GM12874 (cell line): ENCODE data around the gene NRG4.
A peak's percentile ranks its signal among the peaks of the same experiment; 100 is the strongest.

Source experiments
- TF ChIP-seq, protein P1 (sequence below): IDR thresholded peaks from 2 replicates; pipeline ENCODE4 v1.5.1; 2011; ENCODE audit warnings: low read depth, mild to moderate bottlenecking, control low read depth, low read length, moderate library complexity; ENCODE audit not compliant: insufficient read depth

The NRG4 gene, protein sequence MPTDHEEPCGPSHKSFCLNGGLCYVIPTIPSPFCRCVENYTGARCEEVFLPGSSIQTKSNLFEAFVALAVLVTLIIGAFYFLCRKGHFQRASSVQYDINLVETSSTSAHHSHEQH

DNA sequence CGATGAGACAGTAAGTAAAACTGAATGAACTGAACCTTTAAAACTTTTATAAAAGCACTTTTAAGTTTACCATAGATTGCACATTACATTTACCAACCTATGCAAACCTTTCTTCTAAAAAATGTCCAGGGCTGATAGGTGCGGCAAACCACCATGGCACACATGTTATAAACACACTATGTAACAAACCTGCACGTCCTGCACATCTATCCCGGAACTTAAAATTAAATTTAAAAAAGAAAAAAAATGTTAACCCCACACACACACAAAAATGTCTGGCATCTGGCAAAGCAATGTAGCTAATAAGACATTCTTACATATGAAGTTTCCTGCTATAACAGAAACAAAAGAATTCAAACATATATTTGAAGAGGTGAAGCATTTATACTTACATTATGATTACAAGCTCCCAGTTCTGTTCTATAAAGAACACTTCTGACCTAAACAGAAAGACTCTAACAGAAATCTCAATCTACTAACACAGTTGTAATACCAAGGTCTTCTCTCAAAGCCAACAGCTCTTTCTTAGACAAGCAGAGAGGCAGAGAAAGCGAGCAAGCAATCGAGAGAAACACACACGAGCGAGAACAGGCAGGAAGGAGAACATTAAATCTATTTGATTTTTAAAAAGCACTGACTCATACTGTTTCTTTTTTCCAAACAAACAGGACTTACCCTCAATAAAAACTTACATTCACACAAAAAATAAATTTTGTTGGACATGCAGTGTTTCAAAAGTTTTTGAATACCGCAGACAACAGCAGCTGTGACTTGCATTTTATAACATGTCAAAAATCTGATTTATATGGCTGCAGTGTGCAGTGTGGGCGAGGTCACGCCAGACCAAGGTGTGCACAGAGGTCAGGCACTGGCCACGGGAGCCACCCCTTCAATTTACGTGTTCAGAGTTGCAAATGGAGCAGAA, at the start of gene NRG4:
NRG4 (minus strand) TSS at position 798 of the 925 bp plus-strand sequence. CDS start 1,194 bp downstream, outside the sequence.
- TF ChIP-seq, protein P1, sequence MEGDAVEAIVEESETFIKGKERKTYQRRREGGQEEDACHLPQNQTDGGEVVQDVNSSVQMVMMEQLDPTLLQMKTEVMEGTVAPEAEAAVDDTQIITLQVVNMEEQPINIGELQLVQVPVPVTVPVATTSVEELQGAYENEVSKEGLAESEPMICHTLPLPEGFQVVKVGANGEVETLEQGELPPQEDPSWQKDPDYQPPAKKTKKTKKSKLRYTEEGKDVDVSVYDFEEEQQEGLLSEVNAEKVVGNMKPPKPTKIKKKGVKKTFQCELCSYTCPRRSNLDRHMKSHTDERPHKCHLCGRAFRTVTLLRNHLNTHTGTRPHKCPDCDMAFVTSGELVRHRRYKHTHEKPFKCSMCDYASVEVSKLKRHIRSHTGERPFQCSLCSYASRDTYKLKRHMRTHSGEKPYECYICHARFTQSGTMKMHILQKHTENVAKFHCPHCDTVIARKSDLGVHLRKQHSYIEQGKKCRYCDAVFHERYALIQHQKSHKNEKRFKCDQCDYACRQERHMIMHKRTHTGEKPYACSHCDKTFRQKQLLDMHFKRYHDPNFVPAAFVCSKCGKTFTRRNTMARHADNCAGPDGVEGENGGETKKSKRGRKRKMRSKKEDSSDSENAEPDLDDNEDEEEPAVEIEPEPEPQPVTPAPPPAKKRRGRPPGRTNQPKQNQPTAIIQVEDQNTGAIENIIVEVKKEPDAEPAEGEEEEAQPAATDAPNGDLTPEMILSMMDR, result no peak

DNA sequence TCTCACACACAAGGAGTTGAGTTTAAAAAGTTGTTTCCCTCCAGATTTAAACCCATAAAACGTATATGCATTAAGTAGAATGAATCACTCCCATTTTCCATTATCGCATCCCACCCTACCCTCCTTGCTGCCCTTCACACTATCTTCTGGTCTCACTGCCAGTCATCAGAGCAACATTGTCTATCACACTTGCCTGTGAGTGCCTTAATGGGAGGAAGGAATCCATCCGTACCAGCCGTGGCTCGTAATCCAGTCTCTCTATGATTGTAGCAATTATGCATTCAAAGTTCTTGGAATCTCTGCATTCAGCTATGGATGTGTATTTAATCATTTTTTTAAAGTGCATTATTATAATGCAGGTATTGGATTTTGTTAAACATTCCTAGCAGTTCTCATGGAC, 49.5 kb upstream of the NRG4 start:
- TF ChIP-seq, protein P1, result no peak

DNA sequence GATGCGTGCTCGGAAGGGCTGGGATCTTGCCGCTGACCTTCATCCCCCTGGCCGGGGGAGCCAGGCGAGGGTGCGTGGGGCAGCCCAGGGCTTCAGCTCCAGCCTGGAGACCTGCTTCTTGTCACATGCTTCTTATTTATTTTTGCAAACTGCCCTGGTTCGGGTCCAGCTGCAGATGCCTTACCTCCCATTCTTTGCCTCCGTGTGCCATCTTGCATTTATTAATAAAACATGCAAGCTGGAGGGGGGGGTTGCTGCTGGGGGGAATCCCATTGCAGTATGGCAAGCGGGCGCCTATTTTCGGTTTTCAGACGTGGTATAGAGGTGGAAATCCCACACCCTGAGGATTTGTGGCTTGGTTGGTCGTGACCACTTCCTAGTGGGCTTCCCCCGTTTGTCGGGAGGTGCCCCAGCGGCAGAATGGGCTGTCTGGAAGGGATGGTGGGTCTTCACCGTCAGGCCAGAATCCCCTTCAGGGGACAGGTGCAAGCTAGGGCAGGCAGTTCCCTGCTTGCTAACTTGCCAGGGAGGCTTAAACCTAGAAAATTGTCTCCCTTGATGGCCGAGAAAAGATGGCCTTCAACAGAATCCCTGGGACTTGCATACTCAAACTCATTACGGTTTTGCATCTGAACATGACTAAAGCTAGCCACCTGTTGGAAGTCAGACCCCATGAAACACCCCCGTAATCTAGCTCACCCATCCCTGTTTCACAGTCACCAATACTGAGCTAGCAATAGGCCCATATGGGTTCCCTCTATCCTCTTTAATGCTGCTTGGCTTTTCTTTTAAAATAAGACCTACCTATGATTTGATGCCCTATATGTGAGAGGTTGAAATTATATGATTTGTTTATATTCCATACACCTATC, 48.1 kb upstream of the NRG4 start:
- TF ChIP-seq, protein P1, result no peak

DNA sequence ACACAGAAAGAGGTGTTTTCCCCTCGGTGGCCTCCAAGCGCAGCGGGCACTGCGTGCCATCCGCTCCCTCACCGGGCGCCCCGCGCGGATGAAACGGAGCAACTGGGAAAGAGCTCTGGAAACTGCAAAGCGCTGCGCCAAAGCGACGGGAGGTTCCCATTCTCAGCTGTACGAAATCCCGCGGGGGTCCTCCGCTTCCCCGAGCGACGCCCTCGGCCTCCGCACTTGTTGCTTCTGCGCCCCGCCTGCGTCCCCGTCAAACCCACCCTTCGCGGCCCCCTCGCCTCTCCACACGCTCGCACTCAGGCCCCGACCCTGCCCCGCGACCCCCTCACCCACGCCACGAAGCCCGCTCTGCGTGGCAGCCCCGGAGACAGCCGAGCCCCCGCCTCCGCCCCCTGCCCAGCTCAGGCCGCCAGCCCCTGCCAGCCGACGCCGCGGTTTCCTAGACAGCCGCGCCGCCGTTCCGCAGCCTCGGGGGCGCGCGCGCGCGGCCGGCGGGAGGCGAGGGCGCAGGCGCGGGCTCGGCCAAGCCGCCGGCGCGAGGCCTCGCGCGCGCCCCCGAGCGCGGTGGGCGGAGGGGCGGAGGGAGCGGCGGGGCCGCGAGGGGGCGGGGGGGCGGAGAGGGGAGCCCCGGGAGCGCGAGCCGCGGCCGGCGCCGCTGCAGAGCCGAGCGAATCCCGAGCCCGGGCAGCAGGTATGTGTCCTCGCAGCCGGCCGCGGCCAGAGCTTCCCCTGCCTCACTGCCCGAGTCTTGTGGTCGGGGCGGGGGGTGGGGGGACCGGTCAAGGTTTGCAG, 47.3 kb upstream of the NRG4 start, which contains the start of gene TMEM266:
TMEM266 (plus strand) TSS at position 666 of the 798 bp plus-strand sequence. CDS start 74,279 bp downstream, outside the sequence.
- TF ChIP-seq, protein P1, result 0 out of 2 replicates have a peak, but pooled peaks have one; percentile 11

DNA sequence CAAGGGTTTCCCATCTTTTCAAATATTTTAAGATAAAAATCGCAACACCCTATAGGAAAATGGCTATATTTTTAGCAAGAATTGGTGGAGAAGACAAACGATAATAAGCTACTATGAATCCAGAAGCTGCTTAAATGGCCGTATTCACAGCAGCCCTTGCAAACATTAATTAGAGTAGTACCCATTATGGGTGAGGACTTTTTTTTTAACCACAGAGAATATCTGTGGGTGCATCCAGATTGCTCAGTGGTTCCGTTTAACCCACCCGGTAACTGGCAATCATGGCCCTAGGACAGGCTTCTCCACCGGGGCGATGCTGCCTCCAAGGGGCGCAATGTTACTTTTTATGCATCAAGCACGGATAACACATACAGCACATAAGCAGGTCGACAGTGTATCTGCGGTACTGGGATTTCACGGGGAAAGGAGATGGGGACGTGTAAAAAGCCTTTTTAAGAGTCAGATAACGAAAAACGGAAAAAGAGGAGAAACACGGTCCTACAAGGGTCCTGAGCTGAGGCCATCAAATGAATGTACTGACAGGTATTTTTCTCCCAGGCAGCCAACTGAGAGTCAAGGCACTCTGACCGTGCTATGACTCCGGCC, 46.6 kb upstream of the NRG4 start:
- TF ChIP-seq, protein P1, result peak; percentile 45

DNA sequence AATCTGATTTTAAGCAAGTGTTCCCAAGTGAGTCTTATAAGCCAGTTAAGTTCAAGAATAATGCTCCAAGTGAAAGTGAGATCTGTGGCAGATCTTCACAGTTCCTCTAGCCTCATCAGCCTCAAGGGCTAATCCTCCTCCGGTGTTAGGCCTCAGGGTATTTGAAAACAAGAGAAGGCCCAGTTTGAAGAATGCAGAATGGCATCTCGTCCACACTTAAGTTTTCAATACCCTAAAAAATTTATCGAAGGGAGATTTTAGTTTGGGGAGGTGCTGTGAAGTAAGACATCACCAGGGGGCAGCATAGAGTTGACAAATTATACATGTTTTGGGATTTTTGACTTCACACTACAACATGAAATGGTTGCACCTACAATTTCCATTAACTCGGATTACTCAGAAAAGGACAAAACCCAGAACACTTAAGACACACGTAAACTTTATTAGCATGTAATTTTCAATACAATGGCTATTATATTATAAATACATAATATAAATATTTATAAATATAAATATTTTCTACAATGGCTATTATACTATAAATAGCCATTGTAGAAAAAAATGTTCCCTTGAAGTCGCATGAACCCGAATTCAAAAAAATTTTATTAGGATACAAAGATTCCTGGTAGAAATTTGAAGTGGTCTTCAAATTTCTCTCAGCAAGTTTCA, 45.2 kb upstream of the NRG4 start:
- TF ChIP-seq, protein P1, result peak; percentile 57
